MM.1S (cell line): Measurements from ENCODE around the gene MPRIP.

Source experiments
- DNase-seq: peaks from one replicate; pipeline ENCODE4 v3.0.0-alpha.2; 2015
- H2AFZ ChIP-seq: fragments of 300-600 bp; sonication (generic); 2 replicates; pipeline ENCODE4 v1.6.0; 2016; ENCODE audit warnings: antibody characterized with exemption, low read length
- H3F3A ChIP-seq: fragments of 300-600 bp; sonication (generic); 2 replicates; pipeline ENCODE4 v1.6.1; 2016; ENCODE audit warnings: mild to moderate bottlenecking, antibody characterized with exemption, low read length, moderate library complexity, mixed read lengths; ENCODE audit not compliant: insufficient read depth
- H3K27ac ChIP-seq: fragments of 300-600 bp; sonication (generic); 2 replicates; pipeline ENCODE4 v1.5.1; 2016; ENCODE audit warnings: mild to moderate bottlenecking, low read length
- H3K27me3 ChIP-seq: fragments of 300-600 bp; sonication (generic); replicated peaks from 2 replicates; pipeline ENCODE4 v1.6.0; 2016; ENCODE audit warnings: low read length; ENCODE audit not compliant: insufficient read depth
- H3K36me3 ChIP-seq: fragments of 300-600 bp; sonication (generic); replicated peaks from 2 replicates; pipeline ENCODE4 v1.6.1; 2016; ENCODE audit warnings: mild to moderate bottlenecking, low read length, mixed read lengths; ENCODE audit not compliant: insufficient read depth
- H3K4me1 ChIP-seq: fragments of 300-600 bp; sonication (generic); 2 replicates; pipeline ENCODE4 v1.6.1; 2016; ENCODE audit warnings: low read length, mixed read lengths
- H3K4me2 ChIP-seq: fragments of 300-600 bp; sonication (generic); 2 replicates; pipeline ENCODE4 v1.6.0; 2016; ENCODE audit warnings: low read depth, low read length
- H3K4me3 ChIP-seq: fragments of 300-600 bp; sonication (generic); 2 replicates; pipeline ENCODE4 v1.5.1; 2016; ENCODE audit warnings: low read length, mixed read lengths
- H3K79me2 ChIP-seq: fragments of 300-600 bp; sonication (generic); 2 replicates; pipeline ENCODE4 v1.6.1; 2016; ENCODE audit warnings: mixed run types, low read length, mixed read lengths
- H3K9ac ChIP-seq: fragments of 300-600 bp; sonication (generic); 2 replicates; pipeline ENCODE4 v1.6.1; 2016; ENCODE audit warnings: low read length, mixed read lengths
- H3K9me2 ChIP-seq: fragments of 300-600 bp; sonication (generic); replicated peaks from 2 replicates; pipeline ENCODE4 v1.6.1; 2016; ENCODE audit warnings: mild to moderate bottlenecking, low read length, mixed read lengths; ENCODE audit not compliant: insufficient read depth
- H3K9me3 ChIP-seq: fragments of 300-600 bp; sonication (generic); replicated peaks from 2 replicates; pipeline ENCODE4 v1.6.1; 2016; ENCODE audit warnings: mild to moderate bottlenecking, low read length, mixed read lengths; ENCODE audit not compliant: insufficient read depth
- H4K20me1 ChIP-seq: fragments of 300-600 bp; sonication (generic); 2 replicates; pipeline ENCODE4 v1.6.1; 2016; ENCODE audit warnings: mild to moderate bottlenecking, low read length, moderate library complexity, mixed read lengths; ENCODE audit not compliant: insufficient read depth
- CTCF ChIP-seq: fragments of 300-600 bp; sonication (generic); IDR thresholded peaks from 2 replicates; pipeline ENCODE4 v1.5.1; 2016; ENCODE audit warnings: antibody characterized with exemption, low read length, mixed read lengths
- EZH2 ChIP-seq: fragments of 300-600 bp; sonication (generic); optimal IDR thresholded peaks from 2 replicates; pipeline ENCODE3; 2017; ENCODE audit warnings: low read depth, mild to moderate bottlenecking, antibody characterized with exemption, low read length, mixed read lengths
- EZH2phosphoT487 ChIP-seq: fragments of 300-600 bp; sonication (generic); IDR thresholded peaks from 2 replicates; pipeline ENCODE4 v1.6.1; 2018; ENCODE audit warnings: antibody characterized with exemption, low read length

Gene MPRIP

GRCh38 chr17:17130077-17130844, 88.0 kb downstream of the MPRIP start:
- no peaks in the 10 kb centered on the region for H3K9me3 ChIP-seq
- H3F3A ChIP-seq, result no peaks in the 10 kb centered on the region
- no peak overlapping the region for H3K9ac ChIP-seq
- H3K4me1 ChIP-seq, result peaks cover 8% of the 10 kb centered on the region
- no peak for TF ChIP-seq CTCF
- no peak for TF ChIP-seq EZH2phosphoT487
- no peak for TF ChIP-seq EZH2
- no peaks in the 10 kb centered on the region for H3K36me3 ChIP-seq
- DNase-seq, result no peak
- no peaks in the 10 kb centered on the region; the same call in 1 of the 2 replicates for H4K20me1 ChIP-seq
- no peaks in the 10 kb centered on the region for H3K27me3 ChIP-seq
- H2AFZ ChIP-seq, result no peak overlapping the region
- H3K4me3 ChIP-seq, result no peak overlapping the region
- no peak overlapping the region for H3K4me2 ChIP-seq
- H3K27ac ChIP-seq, result no peak overlapping the region
- H3K79me2 ChIP-seq, result peaks cover 17% of the 10 kb centered on the region
- no peaks in the 10 kb centered on the region for H3K9me2 ChIP-seq

GRCh38 chr17:17131839-17132238, 89.6 kb downstream of the MPRIP start:
- DNase-seq, result no peak
- no peaks in the 10 kb centered on the region for H3F3A ChIP-seq
- H2AFZ ChIP-seq, result no peak overlapping the region
- H4K20me1 ChIP-seq, result no peaks in the 10 kb centered on the region
- H3K79me2 ChIP-seq, result 0 out of 2 replicates have a peak, but pooled peaks cover 3% of the 10 kb centered on the region
- H3K4me1 ChIP-seq, result no peaks in the 10 kb centered on the region
- H3K4me3 ChIP-seq, result no peak overlapping the region
- H3K27ac ChIP-seq, result no peak overlapping the region
- no peaks in the 10 kb centered on the region for H3K9me3 ChIP-seq
- H3K36me3 ChIP-seq, result no peaks in the 10 kb centered on the region
- no peaks in the 10 kb centered on the region for H3K27me3 ChIP-seq
- H3K9me2 ChIP-seq, result no peaks in the 10 kb centered on the region
- no peak overlapping the region for H3K4me2 ChIP-seq
- H3K9ac ChIP-seq, result no peak overlapping the region
- no peak for TF ChIP-seq CTCF
- no peak for TF ChIP-seq EZH2phosphoT487
- no peak for TF ChIP-seq EZH2

GRCh38 chr17:17132746-17133145, 90.5 kb downstream of the MPRIP start:
- Histone ChIP-seq H3K4me3 (no peak overlapping the region), H3K4me2 (no peak overlapping the region), H4K20me1 (no peaks in the 10 kb centered on the region), H3K36me3 (no peaks in the 10 kb centered on the region), H3F3A (no peaks in the 10 kb centered on the region), H3K9me2 (no peaks in the 10 kb centered on the region), H3K9ac (no peak overlapping the region), H3K27me3 (no peaks in the 10 kb centered on the region), H3K79me2 (no peaks in the 10 kb centered on the region), H3K27ac (no peak overlapping the region), H3K4me1 (no peaks in the 10 kb centered on the region), H2AFZ (no peak overlapping the region), H3K9me3 (no peaks in the 10 kb centered on the region)
- TF ChIP-seq CTCF, result no peak
- no peak for TF ChIP-seq EZH2phosphoT487
- no peak for TF ChIP-seq EZH2
- no peak for DNase-seq
